HUES48 (cell line): Measurements from ENCODE around the gene NBPF15.
"Not testable (repeated sequence)": the region's sequence is repeated elsewhere in the genome, so short reads cannot be mapped to it uniquely, and the experiment has no call there.

Source experiments
- H3K27ac ChIP-seq: one replicate; pipeline ENCODE4 v1.7.0; 2013; ENCODE audit warnings: low read depth, low read length, inconsistent platforms
- H3K27me3 ChIP-seq: 2 replicates; pipeline ENCODE4 v1.6.1; 2013; ENCODE audit warnings: mild to moderate bottlenecking, low read length; ENCODE audit not compliant: control insufficient read depth, insufficient read depth
- H3K36me3 ChIP-seq: 2 replicates; pipeline ENCODE4 v1.6.1; 2013; ENCODE audit warnings: low read length; ENCODE audit not compliant: control insufficient read depth, insufficient read depth
- H3K4me1 ChIP-seq: 2 replicates; pipeline ENCODE4 v1.6.1; 2013; ENCODE audit warnings: mild to moderate bottlenecking, low read length; ENCODE audit not compliant: control insufficient read depth, insufficient read depth
- H3K4me3 ChIP-seq: 2 replicates; pipeline ENCODE4 v1.5.1; 2013; ENCODE audit warnings: mild to moderate bottlenecking, low read depth, low read length
- H3K9ac ChIP-seq: 2 replicates; pipeline ENCODE4 v1.6.1; 2013; ENCODE audit warnings: mild to moderate bottlenecking, low read depth, low read length, moderate library complexity
- H3K9me3 ChIP-seq: 2 replicates; pipeline ENCODE4 v1.6.1; 2013; ENCODE audit warnings: low read length; ENCODE audit not compliant: control insufficient read depth, insufficient read depth

The NBPF15 gene, protein sequence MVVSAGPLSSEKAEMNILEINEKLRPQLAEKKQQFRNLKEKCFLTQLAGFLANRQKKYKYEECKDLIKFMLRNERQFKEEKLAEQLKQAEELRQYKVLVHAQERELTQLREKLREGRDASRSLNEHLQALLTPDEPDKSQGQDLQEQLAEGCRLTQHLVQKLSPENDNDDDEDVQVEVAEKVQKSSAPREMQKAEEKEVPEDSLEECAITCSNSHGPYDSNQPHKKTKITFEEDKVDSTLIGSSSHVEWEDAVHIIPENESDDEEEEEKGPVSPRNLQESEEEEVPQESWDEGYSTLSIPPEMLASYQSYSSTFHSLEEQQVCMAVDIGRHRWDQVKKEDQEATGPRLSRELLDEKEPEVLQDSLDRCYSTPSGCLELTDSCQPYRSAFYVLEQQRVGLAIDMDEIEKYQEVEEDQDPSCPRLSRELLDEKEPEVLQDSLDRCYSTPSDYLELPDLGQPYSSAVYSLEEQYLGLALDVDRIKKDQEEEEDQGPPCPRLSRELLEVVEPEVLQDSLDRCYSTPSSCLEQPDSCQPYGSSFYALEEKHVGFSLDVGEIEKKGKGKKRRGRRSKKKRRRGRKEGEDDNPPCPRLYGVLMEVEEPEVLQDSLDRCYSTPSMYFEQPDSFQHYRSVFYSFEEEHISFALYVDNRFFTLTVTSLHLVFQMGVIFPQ

DNA sequence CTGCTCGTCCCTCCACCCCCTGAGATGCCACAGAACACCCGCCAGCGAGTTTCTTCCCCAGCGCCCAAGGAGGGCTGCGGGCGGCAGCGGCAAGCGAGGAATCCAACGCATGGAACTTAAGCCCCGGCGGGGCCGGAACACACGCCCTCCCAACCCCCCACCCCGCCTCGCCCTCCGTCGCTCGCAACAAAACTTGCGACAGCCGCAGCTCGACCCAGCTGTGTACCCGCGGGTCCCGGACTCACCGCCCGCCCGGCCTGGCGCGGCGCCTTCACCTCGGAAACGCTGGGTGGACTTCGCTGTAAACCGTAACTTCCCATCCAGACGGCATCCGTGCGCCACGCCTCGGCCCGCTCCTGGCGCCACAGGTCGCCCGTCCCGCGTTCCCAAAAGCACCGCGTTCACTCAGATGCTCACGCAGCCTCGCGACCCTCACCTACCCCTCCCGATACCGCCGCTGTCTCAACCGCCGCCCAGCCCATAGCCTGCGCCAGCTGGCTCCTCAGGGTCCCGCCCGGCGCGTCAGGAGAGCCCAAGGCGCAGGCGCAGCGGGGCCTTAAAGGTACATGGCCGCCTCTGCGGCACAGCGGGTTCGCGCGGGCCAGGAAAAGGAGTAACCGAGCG is at the start of gene NBPF15:
NBPF15 (minus strand) TSS at position 534 of the 624 bp plus-strand sequence. CDS start 21,666 bp downstream, outside the sequence.
- H3K9me3 ChIP-seq, H3K36me3 ChIP-seq, H3K9ac ChIP-seq, H3K4me1 ChIP-seq, H3K27me3 ChIP-seq, H3K27ac ChIP-seq: not testable (repeated sequence)
- peak within 1 kb of the TSS; percentile 68 for H3K4me3 ChIP-seq

DNA sequence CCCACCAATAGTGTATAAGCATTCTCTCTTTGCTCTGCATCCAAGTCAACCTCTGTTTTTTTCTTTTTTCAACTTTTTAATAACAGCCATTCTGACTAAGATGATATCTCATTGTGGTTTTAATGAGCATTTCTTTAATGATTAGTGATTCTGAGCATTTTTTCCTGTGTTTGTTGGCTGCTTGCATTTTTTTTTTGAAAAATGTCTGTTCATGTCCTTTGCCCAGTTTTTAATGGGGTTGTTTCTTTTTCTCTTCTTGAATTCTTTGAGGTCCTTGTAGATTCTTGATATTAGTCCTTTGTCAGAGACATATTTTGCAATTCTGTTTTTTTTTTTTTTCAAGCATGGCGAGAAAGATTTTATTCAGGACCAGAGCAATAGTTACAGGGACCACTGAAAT is 35.0 kb upstream of the NBPF15 start:
- not testable (repeated sequence) for H3K4me1 ChIP-seq

DNA sequence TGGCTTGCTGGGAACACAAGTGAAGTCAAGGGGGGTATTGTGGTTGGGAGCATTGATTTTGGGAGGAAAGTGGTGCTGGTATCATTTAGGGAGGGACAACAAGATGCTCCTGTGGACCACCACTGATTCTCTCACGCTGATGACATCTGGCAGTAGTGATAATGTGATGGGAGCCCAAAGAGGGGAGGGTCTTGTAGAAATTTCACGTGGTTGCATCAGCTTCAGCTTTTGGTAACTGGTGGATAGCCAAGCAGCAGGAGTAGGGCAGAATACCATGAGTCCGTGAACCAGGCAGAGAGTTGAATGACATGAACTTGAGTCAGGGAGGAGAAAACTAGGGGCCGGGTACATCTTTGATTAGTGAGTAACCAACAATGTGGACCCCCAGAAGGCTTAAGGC is 32.7 kb upstream of the NBPF15 start:
- H3K9ac ChIP-seq, H3K4me1 ChIP-seq, H3K4me3 ChIP-seq, H3K27ac ChIP-seq, H3K27me3 ChIP-seq, H3K36me3 ChIP-seq, H3K9me3 ChIP-seq: not testable (repeated sequence)

More for the DNA sequence above, 35.0 kb upstream of the NBPF15 start:
- not testable (repeated sequence) for H3K4me3 ChIP-seq, H3K36me3 ChIP-seq, H3K9me3 ChIP-seq, H3K27ac ChIP-seq, H3K9ac ChIP-seq, H3K27me3 ChIP-seq

DNA sequence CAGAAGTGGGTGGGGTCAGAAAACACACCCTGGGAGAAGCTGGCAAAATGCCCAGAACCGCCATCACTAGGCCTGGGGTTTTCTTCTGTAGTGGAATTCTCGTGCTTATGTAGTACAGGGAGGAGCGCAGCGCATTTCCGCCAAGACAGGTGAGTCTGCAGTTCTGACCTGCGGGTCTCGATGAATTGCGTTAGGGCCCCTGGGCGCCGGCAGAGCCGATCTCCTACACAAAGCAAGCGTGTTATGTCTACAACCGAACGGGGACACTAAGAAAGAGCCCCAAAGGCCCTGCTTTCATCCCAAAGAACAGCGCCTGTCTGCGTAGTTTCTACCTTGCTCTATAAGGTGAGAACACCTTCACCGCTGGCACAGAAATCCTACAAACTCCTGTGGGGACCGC is 28.9 kb upstream of the NBPF15 start:
- not testable (repeated sequence) for H3K9me3 ChIP-seq, H3K9ac ChIP-seq, H3K27ac ChIP-seq, H3K36me3 ChIP-seq, H3K4me1 ChIP-seq, H3K27me3 ChIP-seq
- H3K4me3 ChIP-seq = peak overlapping the region; percentile 52

DNA sequence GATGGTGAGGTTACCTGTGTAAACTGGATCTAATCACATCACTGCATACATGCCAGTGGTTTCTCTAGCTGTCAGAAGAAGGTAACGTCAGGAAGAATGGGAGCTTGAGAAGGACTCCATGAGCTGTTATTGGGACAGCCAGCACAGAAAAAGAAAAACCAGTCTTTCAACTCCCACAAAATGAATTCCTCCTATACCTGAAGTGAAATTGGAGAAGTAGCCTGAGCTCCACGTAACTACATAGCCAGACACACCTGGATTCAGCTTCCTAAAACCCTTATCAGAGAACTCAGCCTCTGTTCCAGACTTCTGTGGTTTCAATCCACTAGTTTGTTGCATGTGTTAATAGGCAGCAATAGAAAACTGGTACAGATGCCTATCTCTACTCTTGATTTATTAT is 25.5 kb upstream of the NBPF15 start:
- H3K9me3 ChIP-seq, H3K4me3 ChIP-seq, H3K27me3 ChIP-seq, H3K27ac ChIP-seq, H3K36me3 ChIP-seq, H3K9ac ChIP-seq, H3K4me1 ChIP-seq: not testable (repeated sequence)

DNA sequence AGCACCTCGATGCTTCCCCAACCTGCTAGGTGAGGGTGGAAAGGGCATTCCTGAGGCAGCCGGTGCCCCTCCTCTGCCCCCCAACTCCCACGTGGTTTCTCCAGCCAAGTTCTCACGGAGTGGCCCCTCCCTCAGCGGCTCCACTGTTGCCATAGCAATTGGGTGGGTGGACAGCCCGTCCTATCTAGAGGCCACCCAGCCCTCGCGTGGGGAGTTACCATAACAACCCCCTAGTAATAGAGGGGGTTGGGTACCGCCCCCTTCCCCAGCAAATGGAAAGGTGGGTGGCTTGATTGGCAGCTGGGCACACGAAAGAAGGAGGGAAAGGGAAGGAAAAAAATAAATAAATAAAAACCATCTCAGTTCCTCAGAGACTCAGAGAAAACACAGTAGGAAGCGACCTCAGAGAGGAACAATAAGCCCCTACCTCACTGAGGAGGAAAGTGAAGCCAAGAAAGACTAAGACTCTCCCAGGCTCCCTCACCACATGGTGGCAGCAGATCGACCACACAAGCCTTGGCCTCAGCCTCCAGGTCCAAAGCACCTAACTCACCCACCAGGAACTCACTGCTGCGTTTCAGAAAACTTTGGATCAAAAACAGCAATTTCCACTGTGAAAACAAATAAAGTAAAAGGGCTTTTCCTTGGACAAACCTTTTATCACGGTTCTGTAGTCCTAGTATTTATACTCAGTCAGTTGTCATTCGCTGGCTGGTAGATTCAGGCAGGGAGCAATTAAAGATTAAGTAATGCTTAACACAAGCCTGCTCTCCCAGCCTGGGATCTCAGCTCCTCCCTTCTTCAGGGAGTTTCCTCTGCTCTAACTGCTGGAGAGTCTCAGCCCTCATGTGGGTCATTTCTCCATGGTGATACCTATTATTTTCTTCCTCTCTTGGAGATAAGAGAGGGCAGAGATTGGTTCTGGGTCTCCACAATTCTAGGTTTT is 23.9 kb upstream of the NBPF15 start:
- not testable (repeated sequence) for H3K27me3 ChIP-seq, H3K27ac ChIP-seq

DNA sequence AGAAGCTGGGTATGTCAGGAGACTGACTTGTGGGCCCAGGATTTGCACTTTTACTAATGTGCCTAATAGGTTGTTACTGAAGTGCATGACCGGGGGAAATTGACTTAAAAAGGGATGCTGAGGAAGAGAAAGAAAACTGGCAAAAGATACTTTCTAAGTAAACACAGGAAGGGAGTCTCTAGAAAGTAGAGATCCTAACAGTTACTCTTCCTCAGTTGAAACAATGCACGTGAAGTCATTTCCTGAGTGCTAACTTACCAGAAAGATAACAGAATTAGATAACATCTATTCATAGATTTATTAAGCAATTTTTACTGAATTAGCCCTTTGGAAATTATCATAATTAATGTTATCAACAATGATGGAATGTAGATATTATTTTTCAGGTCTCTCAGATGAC is 12.4 kb upstream of the NBPF15 start:
- not testable (repeated sequence) for H3K27me3 ChIP-seq, H3K27ac ChIP-seq, H3K4me3 ChIP-seq

More for the DNA sequence above, 23.9 kb upstream of the NBPF15 start:
- H3K9ac ChIP-seq, H3K9me3 ChIP-seq, H3K4me1 ChIP-seq, H3K4me3 ChIP-seq, H3K36me3 ChIP-seq: not testable (repeated sequence)

DNA sequence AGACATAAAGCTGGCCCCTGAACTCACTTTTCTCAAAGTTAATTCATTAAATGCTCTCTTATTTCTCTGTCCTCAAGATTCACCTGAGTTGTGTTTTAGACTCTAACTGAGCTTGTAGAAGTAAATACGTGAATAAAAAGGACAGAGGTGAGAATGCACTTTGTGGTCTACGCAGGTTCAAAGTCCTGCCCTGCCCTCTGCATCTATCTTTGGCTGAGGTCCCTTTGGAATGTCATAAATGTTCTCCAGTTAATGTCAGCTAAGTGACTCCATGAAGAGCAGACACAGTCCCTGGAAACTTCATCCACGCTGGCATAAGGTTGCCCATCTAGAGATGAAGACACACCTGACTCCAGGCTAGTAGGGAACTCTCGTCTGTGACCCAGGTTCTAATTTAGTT is 10.0 kb upstream of the NBPF15 start:
- H3K9ac ChIP-seq, H3K9me3 ChIP-seq, H3K4me3 ChIP-seq, H3K36me3 ChIP-seq, H3K4me1 ChIP-seq, H3K27me3 ChIP-seq, H3K27ac ChIP-seq: not testable (repeated sequence)

More for the DNA sequence above, 12.4 kb upstream of the NBPF15 start:
- H3K4me1 ChIP-seq, H3K36me3 ChIP-seq, H3K9me3 ChIP-seq, H3K9ac ChIP-seq: not testable (repeated sequence)

DNA sequence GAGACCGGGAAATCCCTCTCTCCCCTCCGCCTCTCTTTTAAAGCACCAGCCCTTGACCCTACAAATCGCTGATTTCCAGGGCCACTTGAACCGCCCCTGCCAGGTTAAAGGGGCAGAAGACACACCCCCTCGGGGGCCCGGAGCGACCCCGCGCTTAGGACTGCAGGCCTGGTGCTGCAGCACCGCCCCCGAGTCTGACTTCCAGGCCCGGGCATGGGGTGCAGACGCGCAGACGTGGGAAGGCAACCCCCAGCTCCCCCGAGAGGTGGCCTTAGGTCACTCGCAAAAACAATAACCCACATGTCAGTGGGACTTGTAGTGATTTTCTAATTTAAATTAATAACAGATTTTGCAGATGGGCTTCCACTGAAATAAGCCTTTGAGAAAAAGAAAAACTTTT is 309 bp upstream of the NBPF15 start:
- H3K9ac ChIP-seq, H3K27ac ChIP-seq, H3K9me3 ChIP-seq, H3K4me1 ChIP-seq, H3K27me3 ChIP-seq, H3K36me3 ChIP-seq: not testable (repeated sequence)
- peak overlapping the region; percentile 68; the same call in 1 of the 2 replicates for H3K4me3 ChIP-seq

DNA sequence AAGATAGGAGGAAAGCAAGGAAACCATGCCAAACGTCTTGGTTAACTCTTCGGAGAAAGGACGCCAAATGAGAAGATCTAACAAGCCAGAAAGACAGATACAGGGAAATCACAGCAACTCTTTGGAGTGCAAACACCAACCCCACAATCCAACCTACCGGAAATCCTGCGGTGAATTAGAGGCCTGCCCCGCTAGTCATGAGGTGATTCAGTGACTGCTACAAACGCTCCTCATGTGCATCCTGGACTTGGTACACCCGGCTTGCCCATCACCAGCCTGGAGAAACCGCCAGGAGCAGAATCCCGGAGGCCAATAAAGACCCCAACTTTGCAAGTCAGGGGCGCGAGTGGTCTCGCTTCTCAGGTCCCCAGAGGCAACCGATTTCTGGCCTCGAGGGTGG is 783 bp downstream of the NBPF15 start:
- not testable (repeated sequence) for H3K27me3 ChIP-seq, H3K4me1 ChIP-seq, H3K9me3 ChIP-seq, H3K36me3 ChIP-seq, H3K9ac ChIP-seq, H3K27ac ChIP-seq
- peak overlapping the region; percentile 68 for H3K4me3 ChIP-seq
